A172 (cell line): ENCODE data around the gene PAGR1. TPM values are rescaled to one million over a fixed set of nuclear protein-coding genes. Genes with fewer than 3 reads are reported as not detected.
"Not testable (repeated sequence)": the region's sequence is repeated elsewhere in the genome, so short reads cannot be mapped to it uniquely, and the experiment has no call there.

Experiments used
- DNase-seq: peaks from one replicate; pipeline ENCODE4 v3.0.0-alpha.2; 2015; ENCODE audit warnings: low spot score
- total RNA-seq: library from RNA; depleted of rRNA; stranded (reverse); fragments of >200 nt; shearing (Covaris generic); gene quantifications from 2 replicates; pipeline ENCODE4 v1.2.3, GENCODE V29; 2014

Gene PAGR1
- total RNA-seq, 1 experiment from 2014 or later: 55.0 TPM

DNA sequence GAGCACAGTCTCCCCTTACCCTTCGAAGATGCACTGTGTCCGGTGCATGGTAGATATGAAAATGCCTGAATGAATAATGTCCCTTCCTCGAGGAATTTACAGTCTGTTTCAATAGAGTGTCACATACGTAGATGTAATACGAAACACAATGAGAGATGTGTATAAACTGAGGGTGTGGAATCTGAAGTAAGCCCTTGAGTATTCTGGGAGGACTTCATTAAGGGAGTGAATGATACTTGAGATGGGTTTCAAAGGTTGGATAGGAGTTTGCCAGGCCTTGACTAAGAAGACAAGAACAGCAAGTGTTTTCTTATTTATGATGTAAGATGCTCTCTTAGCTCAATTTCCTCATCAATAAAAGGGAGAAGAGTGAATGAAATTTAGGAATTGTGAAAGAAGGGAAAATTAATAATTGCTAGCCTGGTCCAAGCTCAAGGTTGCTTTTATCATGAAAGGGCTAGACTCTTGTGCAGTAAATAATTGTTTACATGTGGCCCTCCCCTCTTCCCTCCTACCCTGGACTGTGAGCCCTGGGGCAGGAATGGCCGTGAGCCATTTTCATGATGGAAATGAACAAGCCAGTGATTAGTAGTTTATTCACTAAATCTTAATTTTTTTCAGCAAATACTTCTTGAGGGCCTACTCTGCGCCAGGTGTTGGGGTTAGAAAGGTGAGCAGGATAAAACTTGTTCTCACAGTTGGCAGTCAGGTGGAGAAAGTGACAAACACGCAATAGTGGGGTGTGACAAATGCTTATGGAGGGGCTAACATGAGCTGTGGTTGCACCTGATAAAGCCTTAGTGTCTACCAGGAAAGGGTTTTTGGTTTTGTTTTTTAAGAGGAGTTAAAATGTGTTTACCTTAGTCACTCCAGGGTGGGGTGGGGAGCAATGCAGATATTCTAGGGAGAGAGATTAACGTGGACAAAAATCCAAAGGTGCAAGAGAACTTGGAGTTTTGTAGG is 23.8 kb upstream of the PAGR1 start:
- DNase-seq: no peak

DNA sequence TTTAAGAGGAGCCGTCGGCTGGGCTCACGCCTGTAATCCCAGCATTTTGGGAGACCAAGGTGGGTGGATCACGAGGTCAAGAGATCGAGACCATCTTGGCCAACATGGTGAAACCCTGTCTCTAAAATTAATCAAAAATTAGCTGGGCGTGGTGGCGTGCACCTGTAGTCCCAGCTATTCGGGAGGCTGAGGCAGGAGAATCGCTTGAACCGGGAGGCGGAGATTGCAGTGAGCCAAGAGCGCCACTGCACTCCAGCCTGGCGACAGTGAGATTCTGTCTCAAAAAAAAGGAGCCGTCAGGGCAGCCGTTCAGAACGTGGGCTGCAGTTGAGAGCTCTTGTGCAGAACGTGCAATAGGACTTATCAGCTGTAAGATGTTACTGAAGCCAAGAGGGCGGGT is 22.8 kb upstream of the PAGR1 start:
- not testable (repeated sequence) for DNase-seq

DNA sequence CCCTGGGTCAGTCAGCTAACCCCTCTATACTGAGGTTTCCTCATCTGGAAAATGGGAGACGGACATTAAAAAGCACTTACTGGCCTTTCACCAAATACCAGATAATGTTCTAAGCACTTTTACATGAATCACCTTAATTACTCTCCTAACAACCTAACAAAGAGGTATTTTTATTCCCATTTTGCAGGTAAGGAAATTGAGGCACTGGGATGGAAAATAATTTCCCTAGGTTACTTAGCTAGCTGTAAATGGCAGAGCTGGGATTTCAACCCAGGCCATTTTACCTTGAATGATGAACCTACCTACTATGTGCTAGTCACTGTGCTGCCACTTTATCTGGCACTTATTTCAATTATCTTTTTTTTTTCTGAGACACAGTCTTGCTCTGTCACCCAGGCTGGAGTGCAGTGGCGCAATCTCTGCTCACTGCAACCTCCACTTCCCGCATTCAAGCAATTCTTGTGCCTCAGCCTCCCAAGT is 21.7 kb upstream of the PAGR1 start:
- no peak for DNase-seq

DNA sequence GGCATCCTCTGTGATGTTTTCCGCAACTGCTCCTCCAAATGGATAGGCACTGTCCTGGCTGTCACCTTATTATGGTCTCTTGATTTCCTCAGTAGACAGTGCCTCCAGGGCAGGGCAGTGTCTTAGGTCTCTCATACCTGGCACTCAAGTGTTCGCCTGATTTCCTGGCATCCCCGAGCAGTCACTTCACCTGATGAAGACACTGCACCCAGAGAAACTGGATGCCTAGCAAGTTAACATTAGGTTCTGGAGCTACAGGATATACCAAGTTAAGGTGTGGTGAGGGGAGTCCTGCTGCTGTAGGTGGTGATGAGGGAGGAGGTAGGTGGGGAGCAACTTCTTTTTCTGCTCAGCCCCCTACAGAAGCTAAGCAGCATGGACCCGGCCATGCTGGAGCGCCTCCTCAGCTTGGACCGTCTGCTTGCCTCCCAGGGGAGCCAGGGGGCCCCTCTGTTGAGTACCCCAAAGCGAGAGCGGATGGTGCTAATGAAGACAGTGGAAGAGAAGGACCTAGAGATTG is 13.5 kb upstream of the PAGR1 start:
- no peak for DNase-seq

DNA sequence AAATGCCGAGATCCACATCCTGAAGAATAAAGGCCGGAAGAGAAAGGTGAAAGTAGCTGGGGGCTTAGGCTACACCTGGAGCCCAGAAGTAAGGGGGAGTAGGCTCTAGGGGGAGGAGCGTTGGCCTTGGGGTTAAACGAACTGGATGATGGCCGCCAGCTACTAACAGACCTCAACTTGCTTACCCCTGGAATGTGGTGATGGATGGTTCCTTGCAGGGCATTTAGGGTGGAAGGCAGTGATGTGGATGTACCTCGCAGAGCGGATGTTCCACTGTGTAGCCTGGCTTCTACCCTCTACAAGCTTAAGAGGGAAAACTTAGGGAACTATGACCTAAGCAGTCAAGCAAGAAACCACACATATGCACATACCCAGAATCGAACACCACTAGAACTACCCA is 11.9 kb upstream of the PAGR1 start:
- no peak for DNase-seq

DNA sequence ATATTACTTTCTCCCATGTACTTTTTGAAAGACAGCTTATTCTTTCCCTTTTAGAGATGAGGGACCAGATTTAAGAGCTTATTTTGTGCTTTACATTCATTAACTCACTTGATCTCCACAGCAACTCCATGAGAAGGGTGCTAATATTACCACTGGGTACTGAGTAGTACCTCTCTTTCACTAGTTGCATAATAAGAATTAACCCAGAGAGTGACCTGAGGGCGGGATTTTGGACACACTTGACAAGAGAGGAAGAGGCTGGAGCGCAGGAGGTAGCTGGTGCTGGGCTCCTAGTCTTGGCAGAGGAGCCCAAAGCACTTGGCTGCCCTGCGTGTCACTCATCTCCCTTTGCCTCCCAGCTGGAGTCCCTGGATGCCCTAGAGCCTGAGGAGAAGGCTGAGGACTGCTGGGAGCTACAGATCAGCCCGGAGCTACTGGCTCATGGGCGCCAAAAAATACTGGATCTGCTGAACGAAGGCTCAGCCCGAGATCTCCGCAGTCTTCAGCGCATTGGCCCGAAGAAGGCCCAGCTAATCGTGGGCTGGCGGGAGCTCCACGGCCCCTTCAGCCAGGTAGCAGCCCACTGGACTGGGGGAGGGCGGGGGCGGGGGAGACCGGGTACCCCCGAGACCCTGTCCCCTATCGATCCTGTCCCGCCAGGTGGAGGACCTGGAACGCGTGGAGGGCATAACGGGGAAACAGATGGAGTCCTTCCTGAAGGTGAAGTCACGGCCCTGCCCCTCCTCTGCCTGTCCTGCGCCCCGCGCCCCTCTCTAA is 11.3 kb upstream of the PAGR1 start:
- DNase-seq: no peak

DNA sequence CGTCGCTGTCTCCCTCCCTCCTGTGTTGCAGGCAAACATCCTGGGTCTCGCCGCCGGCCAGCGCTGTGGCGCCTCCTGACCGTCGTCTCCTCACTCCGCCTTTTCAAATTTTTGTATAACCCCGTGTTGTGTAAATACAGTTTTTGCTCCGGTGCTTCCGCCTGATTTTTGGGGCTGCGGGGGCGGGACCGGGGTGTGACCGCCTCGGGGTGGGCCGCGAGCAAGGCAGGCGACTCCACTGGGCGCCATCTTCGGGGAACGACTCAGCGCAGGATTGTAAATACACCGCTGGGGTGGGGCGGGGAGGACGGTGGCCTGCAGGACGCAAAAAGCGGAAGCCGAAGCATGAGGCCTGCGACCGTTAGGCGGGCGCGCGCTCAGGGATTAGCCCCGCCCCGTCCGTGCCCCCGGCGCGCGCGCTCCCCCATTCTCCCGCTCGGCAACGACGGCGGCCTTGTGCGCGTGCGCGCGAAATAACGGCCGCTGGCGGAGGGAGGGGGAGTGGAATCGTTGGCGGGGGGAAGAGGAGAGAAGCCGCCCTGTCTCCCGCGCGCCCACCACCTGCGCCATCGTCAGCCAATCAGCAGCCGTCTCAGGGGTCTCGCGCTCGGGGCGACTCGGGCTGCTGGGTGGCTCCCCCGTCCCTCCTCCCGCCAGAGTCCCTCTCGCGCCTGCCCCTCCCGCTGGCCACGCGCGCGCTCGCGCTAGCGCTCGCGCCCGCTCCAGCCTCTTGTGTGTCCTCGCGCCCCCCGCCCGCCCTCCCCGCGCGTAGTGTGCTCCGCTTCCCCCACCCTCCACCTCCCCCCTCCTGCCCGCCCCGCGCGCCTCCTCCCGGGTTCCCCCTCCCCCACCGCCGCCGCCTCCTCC is 10.5 kb upstream of the PAGR1 start:
- peak; percentile 93 for DNase-seq

DNA sequence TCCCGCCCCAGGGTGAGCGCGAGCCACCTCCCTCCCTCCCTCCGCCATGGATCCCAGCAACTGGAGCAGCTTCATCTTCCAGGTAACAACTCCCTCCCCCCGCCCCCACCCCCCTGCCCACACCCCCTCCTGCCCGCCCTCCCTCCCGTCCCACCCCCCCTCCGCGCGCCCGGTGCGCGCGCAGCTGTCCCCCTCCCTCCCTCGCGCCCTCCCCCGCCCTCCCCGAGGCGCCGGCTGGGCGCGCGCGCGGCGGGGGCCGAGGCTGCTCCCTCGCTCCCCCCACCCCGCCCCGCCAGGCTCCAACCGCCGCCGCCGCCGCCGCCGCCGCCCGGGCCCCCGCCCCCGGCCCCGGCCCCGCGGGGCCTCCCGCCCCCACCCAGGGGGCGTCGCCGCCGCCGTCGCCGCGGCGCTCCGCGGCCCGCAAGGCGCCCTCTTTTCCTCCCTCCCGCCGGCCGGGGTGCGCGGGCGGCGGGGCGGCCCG is 9.8 kb upstream of the PAGR1 start, which contains the start of gene MAZ:
MAZ (plus strand) TSS at position 431 of the 481 bp plus-strand sequence. CDS start 173 bp downstream, outside the sequence.
- DNase-seq: peak; percentile 80

DNA sequence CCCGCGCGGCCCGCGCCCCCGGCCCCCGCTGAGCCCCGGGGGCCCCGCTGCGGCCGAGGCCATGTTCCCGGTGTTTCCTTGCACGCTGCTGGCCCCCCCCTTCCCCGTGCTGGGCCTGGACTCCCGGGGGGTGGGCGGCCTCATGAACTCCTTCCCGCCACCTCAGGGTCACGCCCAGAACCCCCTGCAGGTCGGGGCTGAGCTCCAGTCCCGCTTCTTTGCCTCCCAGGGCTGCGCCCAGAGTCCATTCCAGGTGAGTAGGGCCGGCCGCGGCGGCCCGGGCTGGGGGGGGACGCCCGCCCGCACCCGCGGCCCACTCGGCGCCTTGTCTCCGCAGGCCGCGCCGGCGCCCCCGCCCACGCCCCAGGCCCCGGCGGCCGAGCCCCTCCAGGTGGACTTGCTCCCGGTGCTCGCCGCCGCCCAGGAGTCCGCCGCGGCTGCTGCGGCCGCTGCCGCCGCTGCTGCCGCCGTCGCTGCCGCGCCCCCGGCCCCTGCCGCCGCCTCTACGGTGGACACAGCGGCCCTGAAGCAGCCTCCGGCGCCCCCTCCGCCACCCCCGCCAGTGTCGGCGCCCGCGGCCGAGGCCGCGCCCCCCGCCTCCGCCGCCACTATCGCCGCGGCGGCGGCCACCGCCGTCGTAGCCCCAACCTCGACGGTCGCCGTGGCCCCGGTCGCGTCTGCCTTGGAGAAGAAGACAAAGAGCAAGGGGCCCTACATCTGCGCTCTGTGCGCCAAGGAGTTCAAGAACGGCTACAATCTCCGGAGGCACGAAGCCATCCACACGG is 9.1 kb upstream of the PAGR1 start:
- no peak for DNase-seq

DNA sequence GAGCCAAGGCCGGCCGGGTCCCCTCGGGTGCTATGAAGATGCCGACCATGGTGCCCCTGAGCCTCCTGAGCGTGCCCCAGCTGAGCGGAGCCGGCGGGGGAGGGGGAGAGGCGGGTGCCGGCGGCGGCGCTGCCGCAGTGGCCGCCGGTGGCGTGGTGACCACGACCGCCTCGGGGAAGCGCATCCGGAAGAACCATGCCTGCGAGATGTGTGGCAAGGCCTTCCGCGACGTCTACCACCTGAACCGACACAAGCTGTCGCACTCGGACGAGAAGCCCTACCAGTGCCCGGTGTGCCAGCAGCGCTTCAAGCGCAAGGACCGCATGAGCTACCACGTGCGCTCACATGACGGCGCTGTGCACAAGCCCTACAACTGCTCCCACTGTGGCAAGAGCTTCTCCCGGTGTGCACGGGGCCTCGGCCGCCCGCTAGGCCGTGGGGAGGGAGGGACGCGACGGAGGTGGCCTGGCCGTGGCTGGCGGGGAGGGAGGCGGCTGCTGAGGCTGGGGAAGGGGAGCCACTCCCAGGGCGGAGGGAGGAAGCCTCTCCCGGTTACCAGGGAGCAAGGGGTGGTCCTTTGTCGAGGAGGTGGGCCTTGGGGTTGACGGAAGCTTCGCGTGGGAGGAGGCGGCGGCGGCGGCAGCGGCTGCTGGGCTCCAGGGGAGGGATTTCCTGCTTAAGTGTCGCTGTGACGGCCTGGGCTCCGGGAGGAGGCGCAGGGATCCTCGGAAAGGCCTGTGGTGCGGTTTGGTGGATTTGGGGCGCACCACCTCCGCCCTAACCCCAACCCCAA is 8.3 kb upstream of the PAGR1 start:
- peak; percentile 86 for DNase-seq

DNA sequence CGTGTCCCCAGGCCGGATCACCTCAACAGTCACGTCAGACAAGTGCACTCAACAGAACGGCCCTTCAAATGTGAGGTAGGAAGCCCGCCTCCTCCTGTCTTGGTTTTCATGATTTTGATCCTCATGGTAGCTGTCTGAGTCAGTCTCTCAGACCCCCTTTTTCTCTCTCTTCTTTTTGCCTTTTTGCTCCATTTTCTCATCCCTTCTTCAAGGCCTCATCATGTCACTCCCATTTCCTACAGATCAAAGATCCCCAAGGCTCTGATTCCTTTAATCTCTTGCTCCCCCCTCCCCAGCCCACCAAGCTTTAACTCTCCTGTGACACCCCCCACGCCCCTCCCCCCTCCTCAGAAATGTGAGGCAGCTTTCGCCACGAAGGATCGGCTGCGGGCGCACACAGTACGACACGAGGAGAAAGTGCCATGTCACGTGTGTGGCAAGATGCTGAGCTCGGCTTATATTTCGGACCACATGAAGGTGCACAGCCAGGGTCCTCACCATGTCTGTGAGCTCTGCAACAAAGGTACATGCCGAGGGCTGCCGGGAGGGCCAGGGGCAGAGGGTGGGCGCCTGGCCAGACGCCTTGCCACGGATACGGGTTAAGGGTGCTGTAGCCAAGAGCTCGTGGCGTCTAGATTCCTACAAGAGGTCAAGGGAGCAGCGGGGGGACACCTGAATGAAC is 7.6 kb upstream of the PAGR1 start:
- DNase-seq: no peak

DNA sequence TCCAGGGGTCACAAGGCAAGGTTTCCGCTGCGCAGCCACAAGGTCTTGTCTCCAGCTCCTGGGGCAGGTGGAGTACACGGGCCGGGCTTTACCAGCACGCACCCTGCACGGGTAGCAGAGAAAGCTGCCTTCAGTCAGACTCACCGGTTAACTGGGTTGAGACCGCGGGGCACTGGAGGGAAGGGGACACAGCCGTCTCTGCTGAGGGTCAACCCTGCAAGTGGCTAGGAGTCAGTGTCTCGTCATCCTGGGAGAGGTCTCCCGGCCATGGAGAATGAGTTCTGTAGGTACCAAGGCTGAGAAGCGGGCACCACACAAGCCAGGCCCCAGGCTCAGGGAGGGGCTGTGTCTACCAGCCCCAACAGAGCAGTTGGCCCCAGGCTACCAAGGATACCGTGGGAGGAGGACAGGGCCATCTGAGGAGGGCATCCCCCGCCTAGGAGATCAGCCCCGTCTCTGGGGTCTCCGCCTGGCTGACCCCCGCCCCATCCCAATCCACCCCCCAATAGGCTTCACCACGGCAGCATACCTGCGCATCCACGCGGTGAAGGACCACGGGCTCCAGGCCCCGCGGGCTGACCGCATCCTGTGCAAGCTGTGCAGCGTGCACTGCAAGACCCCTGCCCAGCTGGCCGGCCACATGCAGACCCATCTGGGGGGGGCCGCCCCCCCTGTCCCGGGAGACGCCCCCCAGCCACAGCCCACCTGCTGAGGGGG is 6.8 kb upstream of the PAGR1 start:
- no peak for DNase-seq

DNA sequence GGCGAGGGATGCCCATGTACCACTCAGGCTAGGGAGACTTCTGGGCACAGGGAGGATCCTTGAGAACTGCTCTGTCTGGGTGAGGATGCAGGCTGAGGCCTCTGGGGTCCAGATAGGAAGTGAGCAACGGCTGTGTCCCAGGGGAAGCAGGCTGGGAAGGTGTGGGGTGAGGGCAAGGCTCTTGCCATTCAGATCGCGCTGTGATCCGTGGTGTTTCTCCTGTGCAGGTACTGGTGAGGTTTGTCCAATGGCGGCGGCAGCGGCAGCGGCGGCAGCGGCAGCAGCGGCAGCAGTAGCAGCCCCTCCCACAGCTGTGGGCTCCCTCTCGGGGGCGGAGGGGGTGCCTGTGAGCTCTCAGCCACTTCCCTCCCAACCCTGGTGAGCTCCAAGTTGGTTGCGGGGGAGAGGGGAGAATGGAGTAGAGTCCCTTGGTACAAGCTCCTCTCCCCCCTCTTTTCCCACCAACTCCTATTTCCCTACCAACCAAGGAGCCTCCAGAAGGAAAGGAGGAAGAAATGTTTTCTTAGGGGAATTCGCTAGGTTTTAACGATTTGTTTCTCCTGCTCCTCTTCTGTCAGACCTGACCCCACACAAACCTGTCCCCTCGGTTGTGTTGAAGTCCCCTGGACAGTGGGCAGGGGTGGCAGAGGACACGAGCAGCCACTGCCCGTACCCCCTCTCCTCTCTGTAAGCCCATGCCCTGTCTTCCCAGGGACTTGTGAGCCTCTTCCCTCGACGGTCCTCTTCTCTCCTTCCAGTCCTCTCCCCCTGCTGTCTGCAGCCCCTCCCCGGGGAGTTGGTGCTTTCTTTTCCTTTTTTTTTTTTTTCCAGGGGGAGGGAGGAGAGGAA is 5.9 kb upstream of the PAGR1 start:
- DNase-seq: no peak

DNA sequence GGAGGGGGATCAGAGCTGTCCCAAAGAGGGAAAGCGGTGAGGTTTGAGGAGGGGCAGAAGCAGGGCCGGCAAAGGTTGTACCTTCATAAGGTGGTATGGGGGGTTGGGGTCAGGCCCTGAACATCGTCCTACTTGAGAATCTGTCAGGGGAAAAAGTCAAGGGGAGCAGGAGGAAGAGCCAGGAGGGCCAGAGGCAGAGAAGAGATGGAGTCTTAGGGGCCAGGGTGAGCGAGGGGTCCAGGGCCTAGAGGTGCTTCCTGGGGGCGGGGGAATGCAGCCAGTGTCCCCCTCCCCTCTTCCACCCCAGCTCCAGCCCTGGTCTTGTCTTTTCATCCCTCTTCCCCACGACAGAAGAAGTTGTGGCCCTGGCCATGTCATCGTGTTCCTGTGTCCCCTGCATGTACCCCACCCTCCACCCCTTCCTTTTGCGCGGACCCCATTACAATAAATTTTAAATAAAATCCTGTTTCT is 5.2 kb upstream of the PAGR1 start:
- DNase-seq: no peak

DNA sequence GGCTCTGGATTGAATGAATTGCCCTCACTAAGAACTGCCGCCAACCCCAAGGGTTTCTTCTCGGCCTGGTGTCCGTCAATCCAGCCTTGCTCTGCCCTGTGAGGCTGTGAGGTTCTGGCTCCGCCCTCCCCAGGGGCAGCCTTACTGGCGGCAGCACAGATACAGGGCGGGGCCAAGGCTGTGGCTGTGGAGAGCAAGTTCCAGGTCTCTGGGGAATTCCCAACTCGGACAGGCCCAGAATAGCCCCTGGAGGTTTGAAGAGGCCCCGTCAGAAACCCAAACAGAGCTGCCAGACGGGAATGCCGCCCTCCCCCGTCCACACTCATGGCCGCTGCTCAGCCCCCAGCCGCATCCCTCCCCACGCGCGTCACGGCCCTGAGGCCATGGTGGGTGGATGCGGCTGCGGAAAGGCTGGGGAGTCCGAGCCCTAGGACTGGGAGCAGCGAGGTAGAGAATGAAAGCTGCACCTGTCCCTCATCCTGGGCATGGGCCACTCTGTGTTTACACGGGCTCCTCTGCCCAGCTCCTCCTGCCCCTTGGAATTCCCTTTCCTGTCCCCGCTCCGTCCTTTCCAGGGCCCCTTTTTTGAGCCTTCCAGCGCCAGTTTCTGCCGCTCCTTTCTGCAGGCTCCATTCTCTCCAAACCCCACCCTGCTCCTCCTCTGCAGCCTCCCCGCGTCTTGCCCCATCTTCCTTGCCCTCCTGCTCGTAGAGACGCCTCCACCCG is 4.6 kb upstream of the PAGR1 start:
- DNase-seq: peak; percentile 98

DNA sequence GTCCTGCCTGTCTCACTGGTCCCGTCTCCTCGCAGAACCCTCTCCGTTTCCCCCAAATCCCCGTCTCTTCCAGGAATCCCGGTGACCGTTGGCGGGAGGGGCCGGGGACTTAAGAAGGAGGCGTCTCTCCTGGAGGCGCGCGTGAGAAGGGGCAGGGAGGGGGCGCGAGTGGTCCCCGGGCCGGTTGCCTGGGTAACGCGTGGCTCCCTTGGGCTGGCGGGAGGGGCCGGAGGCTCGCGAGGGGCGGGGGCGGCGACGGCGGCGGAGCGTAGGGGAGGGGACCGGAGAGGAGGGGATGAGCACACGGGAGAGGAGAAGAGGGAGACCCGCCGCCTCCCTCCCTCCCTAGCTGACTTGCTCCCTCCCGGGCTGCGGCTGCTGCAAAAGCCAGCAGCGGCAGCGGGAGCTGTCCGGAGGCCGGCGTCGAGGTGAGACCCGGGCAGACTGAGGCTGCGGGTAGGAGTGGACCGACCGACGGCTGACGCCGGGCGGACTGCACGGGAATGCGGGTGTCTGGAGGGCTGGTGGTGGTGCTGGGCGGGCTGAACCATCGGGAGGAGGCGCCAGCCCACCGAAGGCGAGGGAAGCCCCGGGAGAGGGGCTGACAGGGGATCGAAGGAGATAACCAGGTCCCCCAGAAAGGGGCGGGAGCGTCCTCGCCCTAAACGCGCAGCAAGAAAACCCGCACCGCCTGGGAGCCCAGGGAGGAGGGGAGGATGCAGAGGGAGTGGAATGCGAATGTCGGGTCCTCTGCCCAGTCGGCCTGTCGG is 3.9 kb upstream of the PAGR1 start, which contains the start of gene PRRT2:
PRRT2 (plus strand) TSS at position 298 of the 770 bp plus-strand sequence. CDS start 862 bp downstream, outside the sequence.
- no peak for DNase-seq
